Measurements from ENCODE around the gene ZBBX.

GRCh38 chr3:167198949-167199600 lies 181.0 kb downstream of the ZBBX start:
- TF ChIP-seq POLR2A (IDR thresholded peaks at IDR 0.05; ENCODE audit: low read depth, low read length) (no peak), TAF1 (IDR thresholded peaks at IDR 0.05; ENCODE audit: low read depth, low read length) (no peak), POLR2AphosphoS5 (IDR thresholded peaks at IDR 0.05; ENCODE audit: low read depth, low read length) (no peak), POU2F2 (IDR thresholded peaks at IDR 0.05; ENCODE audit: low read depth, low read length) (no peak)

Data from GM12891 (cell line).